Mucosa of stomach (tissue), 1 donor: ENCODE measurements around the gene ASF1B.

Source experiments
- H3K27me3 ChIP-seq: one replicate; pipeline ENCODE4 v1.7.0; 2013; ENCODE audit warnings: mild to moderate bottlenecking, low read length; ENCODE audit not compliant: control insufficient read depth, insufficient read depth
- H3K36me3 ChIP-seq: one replicate; pipeline ENCODE4 v1.7.0; 2013; ENCODE audit warnings: low read length; ENCODE audit not compliant: control insufficient read depth, insufficient read depth
- H3K4me1 ChIP-seq: one replicate; pipeline ENCODE4 v1.7.0; 2013; ENCODE audit warnings: mild to moderate bottlenecking, low read length; ENCODE audit not compliant: control insufficient read depth, insufficient read depth
- H3K4me3 ChIP-seq: one replicate; pipeline ENCODE4 v1.7.0; 2013; ENCODE audit warnings: low read length
- H3K9ac ChIP-seq: one replicate; pipeline ENCODE4 v1.7.0; 2013; ENCODE audit warnings: mild to moderate bottlenecking, low read length, moderate library complexity
- H3K9me3 ChIP-seq: one replicate; pipeline ENCODE4 v1.7.0; 2013; ENCODE audit warnings: mild to moderate bottlenecking, low read length, moderate library complexity; ENCODE audit not compliant: control insufficient read depth
- donor health status: Pancreatic carcinoma.

Gene ASF1B

DNA sequence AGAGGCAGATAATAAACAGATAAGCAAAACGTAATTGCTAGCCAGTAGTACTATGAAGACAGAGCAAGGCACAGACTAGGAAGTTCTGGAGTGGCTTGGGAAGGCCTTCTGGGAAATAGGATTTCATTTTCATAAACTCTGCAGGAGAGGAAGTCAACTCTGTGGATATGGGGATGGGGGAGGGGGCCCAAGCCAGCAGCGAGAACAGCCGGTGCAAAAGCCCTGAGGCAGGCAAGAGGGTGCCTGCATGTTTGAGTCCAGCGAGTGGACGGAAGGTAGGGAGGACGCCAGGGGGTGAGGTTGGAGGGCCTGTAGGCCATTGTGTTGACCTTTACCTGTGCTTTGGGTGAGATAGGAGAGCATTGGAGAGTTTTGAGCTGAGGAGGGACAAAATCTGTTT is 9.0 kb upstream of the ASF1B start:
- H3K27me3 ChIP-seq = no peaks in the 10 kb centered on the region
- no peaks in the 10 kb centered on the region for H3K9me3 ChIP-seq
- H3K36me3 ChIP-seq = no peaks in the 10 kb centered on the region
- peaks cover 21% of the 10 kb centered on the region for H3K4me1 ChIP-seq
- H3K4me3 ChIP-seq = no peak overlapping the region
- H3K9ac ChIP-seq = no peak overlapping the region

GRCh38 chr19:14142262-14143190 is 6.1 kb upstream of the ASF1B start:
- H3K9ac ChIP-seq = no peak overlapping the region

GRCh38 chr19:14141041-14141440 is 4.7 kb upstream of the ASF1B start:
- no peaks in the 10 kb centered on the region for H3K36me3 ChIP-seq
- no peaks in the 10 kb centered on the region for H3K27me3 ChIP-seq
- peaks cover under 1% of the 10 kb centered on the region for H3K4me1 ChIP-seq
- H3K9me3 ChIP-seq = no peaks in the 10 kb centered on the region
- H3K9ac ChIP-seq = no peak overlapping the region
- H3K4me3 ChIP-seq = no peak overlapping the region

More at GRCh38 chr19:14142262-14143190, 6.1 kb upstream of the ASF1B start:
- no peaks in the 10 kb centered on the region for H3K4me1 ChIP-seq
- no peaks in the 10 kb centered on the region for H3K36me3 ChIP-seq
- no peaks in the 10 kb centered on the region for H3K9me3 ChIP-seq
- H3K4me3 ChIP-seq = no peak overlapping the region
- H3K27me3 ChIP-seq = no peaks in the 10 kb centered on the region

GRCh38 chr19:14139944-14140343 is 3.6 kb upstream of the ASF1B start:
- Histone ChIP-seq H3K36me3 (no peaks in the 10 kb centered on the region), H3K9ac (no peak overlapping the region), H3K4me3 (no peak overlapping the region), H3K9me3 (no peaks in the 10 kb centered on the region), H3K27me3 (no peaks in the 10 kb centered on the region), H3K4me1 (peaks cover 8% of the 10 kb centered on the region)

DNA sequence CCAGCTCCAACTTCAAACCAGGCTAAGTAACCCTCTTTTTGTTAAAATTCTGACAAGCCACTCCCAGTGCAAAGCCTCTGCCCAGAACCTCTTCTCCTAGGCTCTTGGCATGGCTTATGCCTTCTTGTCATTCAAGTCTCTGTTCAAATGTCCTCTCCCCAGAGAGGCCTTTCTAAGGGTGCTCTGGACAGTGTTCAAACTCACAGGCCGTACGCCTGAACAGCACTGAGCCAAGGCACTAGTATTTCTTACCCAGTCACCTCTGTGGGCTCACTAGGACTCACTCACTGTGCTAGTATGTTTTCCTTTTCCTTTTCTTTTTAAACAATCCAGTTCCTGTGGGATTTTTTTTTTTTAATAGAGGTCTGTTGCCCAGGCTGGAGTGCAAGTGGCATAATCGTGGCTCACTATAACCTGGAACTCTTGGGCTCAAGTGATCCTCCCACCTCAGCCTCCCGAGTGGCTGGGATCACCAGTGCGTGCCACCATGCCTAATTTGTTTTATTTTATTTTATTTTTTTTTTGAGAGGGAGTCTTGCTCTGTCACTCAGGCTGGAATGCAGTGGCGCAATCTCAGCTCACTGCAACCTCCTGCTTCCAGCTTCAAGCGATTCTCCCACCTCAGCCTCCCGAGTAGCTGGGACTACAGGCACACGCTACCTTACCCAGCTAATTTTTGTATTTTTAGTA is 2.3 kb upstream of the ASF1B start:
- H3K4me1 ChIP-seq = peaks cover 8% of the 10 kb centered on the region

GRCh38 chr19:14135985-14136508 is 342 bp downstream of the ASF1B start:
- Histone ChIP-seq H3K4me1 (peaks cover 8% of the 10 kb centered on the region), H3K4me3 (peak overlapping the region; percentile 31), H3K36me3 (no peaks in the 10 kb centered on the region), H3K9ac (peak overlapping the region; percentile 55), H3K27me3 (no peaks in the 10 kb centered on the region), H3K9me3 (no peaks in the 10 kb centered on the region)

More for the DNA sequence above, 2.3 kb upstream of the ASF1B start:
- no peak overlapping the region for H3K9ac ChIP-seq
- no peaks in the 10 kb centered on the region for H3K9me3 ChIP-seq
- no peaks in the 10 kb centered on the region for H3K36me3 ChIP-seq
- H3K4me3 ChIP-seq = no peak overlapping the region
- H3K27me3 ChIP-seq = no peaks in the 10 kb centered on the region

DNA sequence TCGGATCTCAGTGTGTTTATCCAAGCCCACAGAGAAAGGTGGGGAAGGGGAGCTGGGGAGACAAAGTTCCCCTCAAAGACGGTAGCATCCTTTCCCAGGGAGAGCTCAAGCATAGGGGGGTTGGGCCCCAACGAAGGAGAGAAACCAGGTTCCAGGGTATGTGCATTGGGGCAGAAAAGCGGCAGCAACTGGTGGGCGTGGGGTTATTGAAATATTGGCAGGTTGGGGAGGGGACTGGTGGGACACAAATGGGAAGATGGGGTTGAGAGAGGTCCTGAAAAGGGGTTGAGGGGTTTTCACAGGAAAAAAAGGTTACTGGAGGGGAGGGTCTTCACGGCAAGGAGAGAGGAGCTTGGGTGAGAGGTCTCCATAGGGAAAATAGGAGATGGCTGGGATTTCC is 1.0 kb downstream of the ASF1B start:
- Histone ChIP-seq H3K9ac (peak overlapping the region; percentile 55), H3K9me3 (no peaks in the 10 kb centered on the region), H3K27me3 (no peaks in the 10 kb centered on the region), H3K4me3 (no peak overlapping the region), H3K4me1 (peaks cover 8% of the 10 kb centered on the region), H3K36me3 (no peaks in the 10 kb centered on the region)

DNA sequence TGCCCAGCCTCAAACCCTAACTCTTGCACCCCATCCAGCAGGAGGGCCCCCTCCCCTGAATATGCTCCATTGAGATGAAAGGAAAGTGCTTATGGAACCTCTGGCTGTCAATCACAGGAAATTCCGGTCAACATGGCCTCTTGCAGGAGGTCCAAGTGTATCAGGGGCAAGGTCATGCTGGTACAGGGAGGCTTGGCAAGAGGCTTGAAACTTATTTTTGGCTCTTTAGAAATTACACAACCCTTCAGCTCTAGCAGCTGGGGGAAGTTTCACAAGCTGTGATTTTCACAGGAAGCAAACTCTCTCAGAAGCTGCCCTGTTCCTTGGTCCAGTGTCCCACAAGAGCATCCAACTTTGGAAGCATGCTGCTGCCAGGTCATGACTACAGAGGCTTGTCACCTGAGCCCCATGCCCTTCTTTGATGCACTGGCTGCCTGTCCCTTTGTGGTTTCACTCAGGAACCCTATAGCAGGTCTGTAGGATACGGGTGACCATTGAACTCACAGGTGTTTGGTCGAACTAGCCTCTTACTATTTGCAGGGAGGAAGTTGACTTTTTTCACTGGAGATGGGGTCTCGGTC is 8.4 kb downstream of the ASF1B start:
- Histone ChIP-seq H3K4me3 (no peak overlapping the region), H3K4me1 (no peaks in the 10 kb centered on the region), H3K36me3 (no peaks in the 10 kb centered on the region), H3K9ac (no peak overlapping the region), H3K27me3 (no peaks in the 10 kb centered on the region), H3K9me3 (no peaks in the 10 kb centered on the region)

- Histone ChIP-seq H3K9me3 (no peaks in the 10 kb centered on the region), H3K36me3 (no peaks in the 10 kb centered on the region), H3K4me3 (no peak overlapping the region), H3K4me1 (no peaks in the 10 kb centered on the region), H3K27me3 (no peaks in the 10 kb centered on the region), H3K9ac (no peak overlapping the region)
Measured at GRCh38 chr19:14127176-14127575, 9.2 kb downstream of the ASF1B start.

- H3K4me1 ChIP-seq = peaks cover 18% of the 10 kb centered on the region
- H3K27me3 ChIP-seq = no peaks in the 10 kb centered on the region
- no peak overlapping the region for H3K4me3 ChIP-seq
- no peaks in the 10 kb centered on the region for H3K36me3 ChIP-seq
- H3K9ac ChIP-seq = no peak overlapping the region
- H3K9me3 ChIP-seq = no peaks in the 10 kb centered on the region
Measured at GRCh38 chr19:14122924-14123323, 13.5 kb downstream of the ASF1B start.

GRCh38 chr19:14120497-14120780 is 15.9 kb downstream of the ASF1B start:
- H3K9ac ChIP-seq = no peak overlapping the region
- no peaks in the 10 kb centered on the region for H3K36me3 ChIP-seq
- no peaks in the 10 kb centered on the region for H3K9me3 ChIP-seq
- H3K4me1 ChIP-seq = peaks cover 32% of the 10 kb centered on the region
- H3K4me3 ChIP-seq = no peak overlapping the region
- no peaks in the 10 kb centered on the region for H3K27me3 ChIP-seq
